ENCODE results near the gene SP2.

The SP2 gene

DNA sequence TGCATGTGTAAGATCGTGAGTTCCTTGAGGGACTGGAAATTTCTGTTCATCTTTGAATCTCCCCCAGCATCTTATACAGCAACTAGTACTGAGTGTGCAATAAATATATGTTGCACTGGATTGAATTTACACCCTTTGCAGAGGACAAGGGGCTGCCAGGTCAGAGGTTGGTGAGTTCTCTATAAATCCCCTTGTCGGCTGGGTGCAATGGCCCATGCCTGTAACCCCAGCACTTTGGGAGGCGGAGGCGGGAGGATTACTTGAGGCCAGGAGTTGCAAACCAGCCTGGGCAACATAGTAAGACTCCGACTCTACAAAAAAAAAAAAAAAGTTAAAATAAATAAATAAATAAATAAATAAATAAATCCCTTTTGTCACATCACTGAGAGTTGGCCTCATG lies 35.6 kb upstream of the SP2 start:
- TF ChIP-seq CREB1 (IDR thresholded peaks at IDR 0.05; ENCODE audit: low read depth) (no peak), EGR1 (IDR thresholded peaks at IDR 0.05) (no peak), YY1 (IDR thresholded peaks at IDR 0.05; ENCODE audit: low read depth) (no peak), FOXM1 (IDR thresholded peaks at IDR 0.05; ENCODE audit: borderline replicate concordance, low read depth) (no peak), NFIC (IDR thresholded peaks at IDR 0.05) (no peak), TAF1 (IDR thresholded peaks at IDR 0.05; ENCODE audit: low read depth) (no peak), TCF12 (IDR thresholded peaks at IDR 0.05; ENCODE audit: low read depth) (no peak), TEAD4 (IDR thresholded peaks at IDR 0.05) (no peak), CEBPB (IDR thresholded peaks at IDR 0.05) (no peak), ZBTB7A (IDR thresholded peaks at IDR 0.05; ENCODE audit: low read depth) (no peak), RAD21 (IDR thresholded peaks at IDR 0.05; ENCODE audit: low read depth) (no peak), EP300 (IDR thresholded peaks at IDR 0.05; ENCODE audit: borderline replicate concordance) (no peak)
- TF ChIP-seq, protein P1, sequence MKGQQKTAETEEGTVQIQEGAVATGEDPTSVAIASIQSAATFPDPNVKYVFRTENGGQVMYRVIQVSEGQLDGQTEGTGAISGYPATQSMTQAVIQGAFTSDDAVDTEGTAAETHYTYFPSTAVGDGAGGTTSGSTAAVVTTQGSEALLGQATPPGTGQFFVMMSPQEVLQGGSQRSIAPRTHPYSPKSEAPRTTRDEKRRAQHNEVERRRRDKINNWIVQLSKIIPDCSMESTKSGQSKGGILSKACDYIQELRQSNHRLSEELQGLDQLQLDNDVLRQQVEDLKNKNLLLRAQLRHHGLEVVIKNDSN (IDR thresholded peaks at IDR 0.05) = no peak
- TF ChIP-seq, protein P2, sequence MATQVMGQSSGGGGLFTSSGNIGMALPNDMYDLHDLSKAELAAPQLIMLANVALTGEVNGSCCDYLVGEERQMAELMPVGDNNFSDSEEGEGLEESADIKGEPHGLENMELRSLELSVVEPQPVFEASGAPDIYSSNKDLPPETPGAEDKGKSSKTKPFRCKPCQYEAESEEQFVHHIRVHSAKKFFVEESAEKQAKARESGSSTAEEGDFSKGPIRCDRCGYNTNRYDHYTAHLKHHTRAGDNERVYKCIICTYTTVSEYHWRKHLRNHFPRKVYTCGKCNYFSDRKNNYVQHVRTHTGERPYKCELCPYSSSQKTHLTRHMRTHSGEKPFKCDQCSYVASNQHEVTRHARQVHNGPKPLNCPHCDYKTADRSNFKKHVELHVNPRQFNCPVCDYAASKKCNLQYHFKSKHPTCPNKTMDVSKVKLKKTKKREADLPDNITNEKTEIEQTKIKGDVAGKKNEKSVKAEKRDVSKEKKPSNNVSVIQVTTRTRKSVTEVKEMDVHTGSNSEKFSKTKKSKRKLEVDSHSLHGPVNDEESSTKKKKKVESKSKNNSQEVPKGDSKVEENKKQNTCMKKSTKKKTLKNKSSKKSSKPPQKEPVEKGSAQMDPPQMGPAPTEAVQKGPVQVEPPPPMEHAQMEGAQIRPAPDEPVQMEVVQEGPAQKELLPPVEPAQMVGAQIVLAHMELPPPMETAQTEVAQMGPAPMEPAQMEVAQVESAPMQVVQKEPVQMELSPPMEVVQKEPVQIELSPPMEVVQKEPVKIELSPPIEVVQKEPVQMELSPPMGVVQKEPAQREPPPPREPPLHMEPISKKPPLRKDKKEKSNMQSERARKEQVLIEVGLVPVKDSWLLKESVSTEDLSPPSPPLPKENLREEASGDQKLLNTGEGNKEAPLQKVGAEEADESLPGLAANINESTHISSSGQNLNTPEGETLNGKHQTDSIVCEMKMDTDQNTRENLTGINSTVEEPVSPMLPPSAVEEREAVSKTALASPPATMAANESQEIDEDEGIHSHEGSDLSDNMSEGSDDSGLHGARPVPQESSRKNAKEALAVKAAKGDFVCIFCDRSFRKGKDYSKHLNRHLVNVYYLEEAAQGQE (IDR thresholded peaks at IDR 0.05; ENCODE audit: low read depth) = no peak
- TF ChIP-seq, protein P3, sequence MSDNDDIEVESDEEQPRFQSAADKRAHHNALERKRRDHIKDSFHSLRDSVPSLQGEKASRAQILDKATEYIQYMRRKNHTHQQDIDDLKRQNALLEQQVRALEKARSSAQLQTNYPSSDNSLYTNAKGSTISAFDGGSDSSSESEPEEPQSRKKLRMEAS (IDR thresholded peaks at IDR 0.05) = no peak

DNA sequence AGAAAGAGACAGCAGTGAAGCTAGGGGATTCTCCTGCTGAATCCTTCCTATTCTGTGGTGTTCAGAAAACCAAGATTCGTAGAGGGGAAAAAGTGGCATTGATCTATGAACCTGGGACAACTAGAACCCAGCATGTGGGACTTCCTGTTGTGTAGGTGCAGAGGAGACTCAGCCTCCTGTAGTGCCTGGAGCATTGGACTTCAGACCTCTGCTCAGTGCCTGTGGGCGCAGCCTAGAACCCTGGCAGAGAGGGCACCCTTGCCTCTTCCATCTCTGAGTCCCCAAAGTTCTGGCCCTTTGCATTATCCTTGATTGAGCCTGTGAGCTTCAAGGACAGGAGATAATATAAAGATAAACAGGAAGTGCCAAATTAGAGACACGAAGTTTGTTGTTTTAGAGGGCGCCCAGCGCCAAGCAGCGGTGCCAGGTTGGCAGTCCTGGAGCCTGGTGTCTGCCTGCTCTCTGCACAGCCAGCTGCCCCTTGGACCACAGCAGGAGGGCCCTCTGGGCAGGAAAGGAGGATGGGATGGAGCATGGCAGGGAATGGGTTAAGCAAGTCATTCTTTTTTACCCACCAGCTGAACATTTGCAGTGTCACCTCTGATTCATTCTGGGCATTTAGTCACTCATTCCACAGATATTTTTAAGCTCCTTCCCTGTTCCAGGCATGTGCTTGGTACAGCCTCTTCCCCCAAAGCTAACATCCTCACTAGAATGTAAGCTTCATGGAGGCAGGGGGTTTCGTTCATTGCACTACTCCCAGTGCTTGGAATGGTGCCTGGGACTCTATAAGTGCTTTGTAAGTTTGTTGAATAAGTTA lies 33.2 kb upstream of the SP2 start:
- TF ChIP-seq TEAD4 (IDR thresholded peaks at IDR 0.05) = peak; percentile 62
- no peak for TF ChIP-seq EP300 (IDR thresholded peaks at IDR 0.05; ENCODE audit: borderline replicate concordance)
- no peak for TF ChIP-seq ZBTB7A (IDR thresholded peaks at IDR 0.05; ENCODE audit: low read depth)
- TF ChIP-seq, protein P1 (IDR thresholded peaks at IDR 0.05) = no peak

DNA sequence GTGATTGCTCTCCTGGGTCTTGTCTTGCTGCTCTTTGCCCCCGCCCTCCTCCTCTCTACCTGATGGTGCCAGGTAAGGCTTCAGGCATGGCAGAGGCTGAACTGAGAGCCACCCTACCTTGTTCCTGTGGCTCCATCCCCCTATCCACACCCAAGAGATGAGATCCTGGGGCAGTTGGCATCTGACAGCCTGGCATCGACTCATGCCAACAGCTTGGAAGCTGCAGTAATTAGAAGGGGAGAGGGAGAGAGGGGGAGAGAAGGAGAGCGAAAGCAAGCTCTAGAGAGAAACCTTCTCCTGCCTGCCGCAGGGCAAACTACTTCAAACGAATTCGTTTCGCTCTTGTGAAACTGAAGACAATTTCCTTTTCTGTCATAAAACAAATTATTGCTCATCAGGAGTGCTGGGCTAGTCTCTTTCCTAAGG lies 31.2 kb upstream of the SP2 start:
- no peak for TF ChIP-seq CREB1 (IDR thresholded peaks at IDR 0.05; ENCODE audit: low read depth)

DNA sequence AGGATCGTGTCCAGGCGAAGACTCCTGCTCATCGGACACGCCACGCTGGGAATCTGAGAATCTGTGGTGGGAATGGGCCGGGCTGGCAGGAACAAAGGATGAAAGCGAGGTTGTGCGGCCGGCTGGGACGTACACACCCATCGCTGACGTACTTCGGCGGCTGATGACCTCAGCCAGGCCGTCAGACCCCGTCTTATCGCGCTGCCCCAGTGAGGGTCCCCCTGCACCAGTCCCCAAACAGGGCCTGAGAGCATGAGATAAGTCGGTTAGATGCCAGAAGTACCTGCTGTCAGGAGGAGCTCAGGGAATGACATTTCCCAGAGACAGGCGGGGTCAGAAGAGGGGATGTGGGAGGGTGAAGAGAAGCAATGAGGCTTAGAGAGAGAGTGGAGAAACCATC lies 29.1 kb upstream of the SP2 start:
- TF ChIP-seq NFIC (IDR thresholded peaks at IDR 0.05) = no peak
- no peak for TF ChIP-seq CEBPB (IDR thresholded peaks at IDR 0.05)
- TF ChIP-seq, protein P3 (IDR thresholded peaks at IDR 0.05) = no peak
- no peak for TF ChIP-seq TCF12 (IDR thresholded peaks at IDR 0.05; ENCODE audit: low read depth)
- TF ChIP-seq EGR1 (IDR thresholded peaks at IDR 0.05) = no peak
- TF ChIP-seq, protein P2 (IDR thresholded peaks at IDR 0.05; ENCODE audit: low read depth) = no peak
- TF ChIP-seq YY1 (IDR thresholded peaks at IDR 0.05; ENCODE audit: low read depth) = no peak
- TF ChIP-seq RAD21 (IDR thresholded peaks at IDR 0.05; ENCODE audit: low read depth) = no peak
- no peak for TF ChIP-seq TAF1 (IDR thresholded peaks at IDR 0.05; ENCODE audit: low read depth)
- TF ChIP-seq ZBTB7A (IDR thresholded peaks at IDR 0.05; ENCODE audit: low read depth) = no peak
- TF ChIP-seq CREB1 (IDR thresholded peaks at IDR 0.05; ENCODE audit: low read depth) = no peak
- no peak for TF ChIP-seq FOXM1 (IDR thresholded peaks at IDR 0.05; ENCODE audit: borderline replicate concordance, low read depth)
- TF ChIP-seq TEAD4 (IDR thresholded peaks at IDR 0.05) = no peak

DNA sequence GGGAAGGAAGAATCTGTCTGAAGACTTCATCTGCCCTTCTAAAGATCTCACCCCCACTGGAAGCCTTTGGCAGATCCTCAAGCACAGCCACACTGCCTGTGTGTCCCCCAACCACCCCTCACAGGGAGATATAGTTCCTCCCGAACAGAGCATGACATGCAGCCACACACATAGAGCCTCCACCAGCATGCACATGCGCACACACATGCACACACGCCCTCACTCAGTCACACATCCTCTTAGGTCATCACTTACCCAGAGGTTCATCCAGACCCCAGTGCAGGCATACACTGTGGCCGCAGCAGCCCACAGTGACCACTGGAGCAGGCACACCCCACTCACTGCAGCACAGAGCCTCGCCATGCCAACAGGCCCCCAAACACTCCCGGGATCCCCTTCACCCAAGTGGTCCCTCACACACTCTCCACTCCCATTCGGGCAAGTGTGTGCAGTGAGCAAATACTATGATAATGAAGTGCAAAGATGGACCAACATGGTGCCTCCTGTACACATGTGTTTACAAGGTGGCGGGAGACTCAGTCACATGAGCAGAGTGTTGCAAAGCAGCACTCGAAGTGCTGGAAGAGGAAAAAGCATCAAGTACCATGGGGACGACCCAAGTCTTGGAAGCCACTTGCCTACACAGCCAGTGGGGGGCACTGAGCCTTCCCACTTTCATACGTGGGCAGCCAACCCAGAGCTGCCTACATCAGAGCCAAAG lies 28.1 kb upstream of the SP2 start:
- TF ChIP-seq, protein P1 (IDR thresholded peaks at IDR 0.05) = no peak
- TF ChIP-seq, protein P3 (IDR thresholded peaks at IDR 0.05) = 0 out of 2 replicates have a peak, but pooled peaks have one; percentile 25

All from Ishikawa (cell line).